HG02870 (cell line): Measurements from ENCODE around the gene FN3K.
"Not testable (repeated sequence)": the region's sequence is repeated elsewhere in the genome, so short reads cannot be mapped to it uniquely, and the experiment has no call there.

Source experiments
- ATAC-seq: cut with Tn5 transposase; IDR thresholded peaks from one replicate; pipeline ENCODE4 v1.9.1; 2021; ENCODE audit warnings: mild to moderate bottlenecking, moderate library complexity; ENCODE audit not compliant: unreplicated experiment

The FN3K gene

DNA sequence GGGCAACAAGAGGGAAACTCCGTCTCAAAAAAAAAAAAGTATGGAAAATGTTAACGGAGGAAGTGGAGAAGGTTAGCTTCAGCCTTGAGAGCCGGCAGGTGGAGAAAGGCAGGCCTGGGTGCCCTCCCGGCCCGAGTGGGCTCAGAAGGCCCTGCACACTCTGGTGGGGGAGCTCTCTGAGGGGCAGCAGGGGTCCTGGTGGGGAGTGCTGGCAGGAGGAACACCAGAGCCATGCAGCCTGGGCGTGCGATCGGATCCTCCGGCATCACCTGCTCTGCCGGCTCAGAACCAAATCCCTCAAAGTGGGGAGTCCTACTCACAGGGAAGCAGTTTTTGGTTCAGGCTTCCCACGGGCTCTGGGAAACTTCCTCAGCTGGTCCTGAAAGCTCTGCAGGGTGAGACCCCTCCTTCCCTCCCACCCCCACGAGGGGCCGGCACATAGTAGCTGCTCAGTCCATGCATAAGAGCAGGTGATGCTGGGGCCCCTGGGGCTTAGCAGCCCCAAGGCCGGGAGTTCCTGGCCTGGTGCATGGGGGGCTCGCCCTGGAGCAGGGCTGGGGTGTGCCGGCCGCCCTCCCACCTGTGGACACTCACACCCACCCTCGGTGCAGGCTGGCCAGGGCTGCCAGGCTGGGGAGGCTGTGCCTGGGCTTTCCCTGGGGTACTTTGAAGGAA lies 1.2 kb downstream of the FN3K start:
- ATAC-seq, result no peak

DNA sequence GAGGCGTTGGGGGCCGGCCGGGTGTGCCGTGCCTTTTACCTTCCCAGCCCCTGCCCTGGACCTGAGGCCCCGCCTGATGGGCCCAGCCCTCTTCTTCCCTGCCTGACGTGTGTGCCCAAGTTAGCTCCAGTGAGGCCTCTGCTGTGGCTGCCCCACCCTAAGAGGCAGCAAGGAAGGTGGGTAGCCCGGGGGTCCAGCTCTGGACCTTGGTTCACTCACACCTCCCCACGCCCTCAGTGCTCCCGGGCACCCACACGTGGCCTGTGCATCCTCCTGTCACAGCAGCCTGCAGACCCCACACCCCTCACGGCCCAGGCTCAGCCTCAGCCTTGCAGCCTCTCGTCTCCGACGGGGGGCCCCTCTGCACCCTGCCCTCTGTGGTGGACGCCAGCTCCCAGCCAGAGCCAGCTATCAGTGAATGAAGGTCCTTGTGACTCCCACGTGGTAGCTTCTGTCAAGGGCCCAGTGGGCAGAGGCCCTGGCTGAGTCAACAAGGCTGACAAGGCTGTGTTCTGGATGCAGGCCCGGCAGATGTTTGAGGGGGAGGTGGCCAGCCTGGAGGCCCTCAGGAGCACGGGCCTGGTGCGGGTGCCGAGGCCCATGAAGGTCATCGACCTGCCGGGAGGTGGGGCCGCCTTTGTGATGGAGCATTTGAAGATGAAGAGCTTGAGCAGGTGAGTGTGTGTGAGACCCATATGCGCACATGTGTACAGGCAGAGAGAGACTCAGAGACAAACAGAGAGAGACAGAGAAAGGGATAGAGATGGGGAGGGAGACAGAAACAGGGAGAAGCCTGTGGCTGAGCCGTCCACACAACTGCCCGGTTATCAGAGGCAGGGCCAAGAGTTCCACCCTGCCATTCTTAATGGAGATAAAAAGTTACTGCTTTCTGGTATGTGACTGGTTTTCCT lies 2.8 kb downstream of the FN3K start:
- ATAC-seq, result no peak

DNA sequence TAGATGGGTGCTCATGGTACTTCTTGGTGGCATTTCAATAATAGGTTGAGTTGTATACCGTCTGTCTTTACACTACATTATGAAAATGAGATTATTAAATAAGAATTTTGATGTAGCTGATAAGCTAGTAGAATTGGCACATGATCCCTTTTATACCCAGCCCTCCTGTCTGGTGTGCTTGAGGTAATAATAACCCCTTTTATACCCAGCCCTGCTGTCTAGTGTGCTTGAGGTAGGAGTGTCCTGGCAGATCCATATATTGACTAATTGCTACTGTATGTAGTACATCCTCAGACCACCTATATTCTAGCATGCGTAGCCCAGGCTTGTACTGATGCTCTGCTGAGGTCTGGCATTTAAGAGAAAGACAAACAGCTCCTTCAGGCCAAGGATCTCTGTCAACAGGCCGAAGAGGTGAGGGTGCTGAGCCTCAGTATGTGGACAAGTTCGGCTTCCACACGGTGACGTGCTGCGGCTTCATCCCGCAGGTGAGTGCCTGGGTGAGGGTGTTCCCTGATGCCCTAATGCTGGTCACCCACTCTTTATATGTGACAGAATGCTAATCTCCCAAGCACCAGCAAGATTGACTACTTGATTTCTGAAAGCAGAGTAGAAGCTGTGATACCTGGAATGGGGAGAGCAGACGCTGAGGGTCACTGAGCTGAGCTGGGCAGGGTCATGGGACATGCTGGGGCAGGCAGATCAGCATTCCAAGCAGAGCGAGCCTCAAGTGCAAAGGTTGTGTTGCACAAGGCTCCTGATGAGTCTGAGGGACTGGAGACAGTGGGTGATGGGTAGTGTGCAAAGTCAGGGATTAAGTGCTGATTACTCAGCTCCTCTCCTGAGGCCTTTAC lies 5.7 kb downstream of the FN3K start:
- no peak for ATAC-seq

DNA sequence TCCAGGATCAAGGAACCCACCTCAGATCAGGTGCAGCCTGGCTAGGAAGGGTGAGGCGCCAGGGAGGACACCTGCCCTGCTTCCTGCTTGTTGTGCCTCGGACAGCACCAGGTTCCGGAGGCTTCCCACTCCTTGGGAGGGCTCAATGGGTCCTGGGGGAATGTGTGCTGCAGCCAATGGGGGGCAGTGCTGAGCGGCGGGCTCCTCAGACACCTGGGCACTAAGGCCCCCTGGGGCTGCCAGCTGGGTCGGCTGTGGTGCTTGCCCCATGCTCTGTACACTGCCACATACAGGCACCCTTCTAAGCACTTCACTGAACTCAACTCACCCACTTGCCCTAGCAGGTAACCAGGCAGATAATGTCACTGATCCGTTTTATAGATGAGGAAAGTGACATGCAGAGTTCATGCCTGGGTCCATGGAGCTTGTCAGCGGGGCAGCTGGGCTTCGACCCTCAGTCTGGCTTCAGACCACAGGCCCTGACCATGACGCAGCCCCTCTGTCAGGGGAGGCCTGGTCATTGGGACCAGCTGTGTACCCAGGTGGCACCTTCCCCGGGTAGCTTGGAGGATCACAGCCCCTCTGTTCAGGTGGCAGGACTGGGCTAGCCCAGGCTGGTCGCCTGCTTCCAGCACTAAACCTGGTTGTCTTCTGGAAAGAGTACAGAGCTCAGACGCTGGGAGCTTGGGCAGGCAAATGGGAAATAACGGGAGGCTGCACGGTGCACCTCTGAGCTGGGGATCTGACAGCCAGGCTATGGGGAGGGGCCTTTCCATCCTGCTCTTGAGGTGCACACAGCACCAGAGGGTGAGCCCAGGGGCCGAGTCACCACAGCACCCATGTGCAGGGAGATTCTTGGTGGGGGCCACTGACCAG lies 8.2 kb downstream of the FN3K start:
- ATAC-seq, result no peak

- ATAC-seq, result not testable (repeated sequence)
Observed at GRCh38 chr17:82744736-82745135, 9.3 kb downstream of the FN3K start.

GRCh38 chr17:82745524-82745923 lies 10.1 kb downstream of the FN3K start:
- no peak for ATAC-seq

- ATAC-seq, result no peak
Observed at GRCh38 chr17:82748756-82749155, 13.3 kb downstream of the FN3K start.

DNA sequence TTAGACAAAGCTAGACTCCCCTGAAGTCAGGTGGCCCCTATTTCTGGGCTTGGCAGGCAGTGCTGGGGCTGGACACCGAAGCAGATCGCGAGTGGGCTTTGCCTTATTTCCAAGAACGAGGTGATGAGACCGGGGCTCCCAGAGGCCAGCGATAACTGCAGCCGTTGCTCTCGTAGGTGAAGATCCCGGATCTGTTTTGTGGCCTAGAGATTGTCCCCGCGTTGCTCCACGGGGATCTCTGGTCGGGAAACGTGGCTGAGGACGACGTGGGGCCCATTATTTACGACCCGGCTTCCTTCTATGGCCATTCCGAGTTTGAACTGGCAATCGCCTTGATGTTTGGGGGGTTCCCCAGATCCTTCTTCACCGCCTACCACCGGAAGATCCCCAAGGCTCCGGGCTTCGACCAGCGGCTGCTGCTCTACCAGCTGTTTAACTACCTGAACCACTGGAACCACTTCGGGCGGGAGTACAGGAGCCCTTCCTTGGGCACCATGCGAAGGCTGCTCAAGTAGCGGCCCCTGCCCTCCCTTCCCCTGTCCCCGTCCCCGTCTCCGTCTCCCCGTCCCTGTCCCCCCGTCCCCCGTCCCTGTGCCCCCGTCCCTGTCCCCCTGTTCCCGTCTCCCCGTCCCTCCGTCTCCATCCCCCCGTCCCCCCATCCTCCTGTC lies 15.0 kb downstream of the FN3K start:
- ATAC-seq, result no peak

DNA sequence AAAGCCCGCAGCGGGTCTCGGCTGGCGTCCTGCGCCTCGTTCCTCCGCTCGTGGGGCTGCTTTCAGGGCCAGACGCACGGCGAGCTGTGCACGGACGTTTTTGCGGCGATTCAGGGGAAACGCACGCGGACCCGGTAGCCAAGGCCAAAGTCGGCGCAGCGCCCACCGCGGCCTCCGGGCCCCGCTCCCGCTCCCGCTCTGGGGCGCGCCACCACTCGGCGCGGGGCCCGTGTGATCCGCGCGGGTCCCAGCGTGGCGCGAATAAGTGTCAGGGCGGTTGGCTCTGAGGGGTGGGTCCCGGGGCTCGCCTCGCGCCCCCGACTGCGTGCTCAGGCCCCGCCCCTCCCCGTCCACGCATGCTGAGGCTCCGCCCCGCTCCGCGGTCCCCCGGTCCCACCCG lies 15.8 kb downstream of the FN3K start:
- ATAC-seq, result no peak

DNA sequence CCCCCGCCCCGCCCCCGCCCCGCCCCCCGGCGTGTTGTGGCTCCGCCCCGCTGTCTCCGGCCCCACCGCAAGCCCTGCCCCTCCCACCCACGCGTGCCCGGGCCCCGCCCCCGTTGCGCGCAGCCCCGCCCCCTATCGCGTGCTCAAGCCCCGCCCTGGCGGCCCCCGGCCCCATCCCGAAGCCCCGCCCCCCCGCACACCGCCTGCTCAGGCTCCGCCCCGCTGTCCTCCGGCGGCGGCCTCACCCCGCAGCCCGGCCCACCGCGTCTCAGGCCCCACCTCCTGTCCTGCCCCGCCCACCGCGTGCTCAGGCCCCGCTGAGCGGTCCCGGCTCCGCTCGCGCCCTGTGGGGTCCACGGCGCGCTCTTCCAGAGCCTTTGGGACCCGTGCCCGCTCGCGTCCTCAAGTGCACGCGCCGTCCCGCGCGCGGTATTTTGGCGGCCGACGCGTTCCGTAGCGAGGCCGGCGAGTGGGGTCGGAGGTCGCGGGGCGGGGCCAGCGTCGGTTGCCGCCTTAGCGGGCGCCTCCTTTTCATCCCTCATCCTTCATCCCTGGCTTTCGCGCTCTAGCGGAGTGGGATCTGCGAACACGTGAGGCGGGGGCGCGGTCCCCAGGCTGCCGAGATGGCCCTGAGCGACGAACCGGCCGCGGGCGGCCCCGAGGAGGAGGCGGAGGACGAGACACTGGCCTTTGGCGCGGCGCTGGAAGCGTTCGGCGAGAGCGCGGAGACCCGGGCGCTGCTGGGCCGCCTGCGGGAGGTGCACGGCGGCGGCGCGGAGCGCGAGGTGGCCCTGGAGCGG lies 16.4 kb downstream of the FN3K start, which contains the start of gene TBCD:
TBCD (plus strand) TSS at position 495 of the 800 bp plus-strand sequence; CDS start at position 624, 129 bp downstream.
- ATAC-seq, result peak; percentile 75

DNA sequence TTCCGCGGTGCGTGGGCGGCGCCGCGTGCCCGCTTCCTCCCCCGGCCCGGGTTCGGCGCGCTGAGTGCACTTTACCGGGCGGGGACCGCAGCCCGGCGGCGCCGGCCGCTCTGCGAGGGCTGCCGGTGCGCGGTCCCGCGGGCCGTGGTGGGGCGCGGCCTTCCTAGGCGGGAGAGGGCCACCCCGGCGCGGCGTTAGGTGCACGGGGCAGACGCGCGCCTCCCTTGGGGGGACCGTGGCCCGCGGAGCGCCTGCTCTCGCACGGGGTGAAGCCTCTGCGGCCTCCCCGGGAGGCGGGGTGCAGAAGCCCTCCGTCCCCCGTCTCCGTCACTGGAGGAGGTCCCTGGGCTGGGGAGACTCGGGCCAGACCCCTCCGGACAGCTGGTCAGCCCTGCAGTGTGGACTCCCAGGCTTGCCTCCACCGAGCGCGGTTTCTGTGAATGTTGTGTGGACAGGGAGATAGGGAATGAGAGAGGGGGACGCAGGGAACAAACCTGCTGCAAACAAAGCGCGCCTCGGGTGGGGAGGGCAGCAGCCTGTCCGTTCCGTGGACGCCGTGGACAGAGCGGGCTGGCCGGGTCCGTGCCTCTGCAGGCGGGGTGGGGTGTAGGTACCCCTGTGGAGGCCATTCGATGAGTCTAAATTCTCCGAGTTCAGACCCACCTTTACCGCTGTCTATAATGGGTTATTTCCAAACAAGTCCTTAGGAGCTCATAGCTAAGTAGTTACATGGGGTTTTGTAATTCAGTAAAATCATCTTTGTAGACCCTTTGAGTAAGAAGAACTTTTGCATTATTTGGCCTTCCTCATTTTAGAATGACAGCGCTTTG lies 17.2 kb downstream of the FN3K start:
- peak; percentile 21 for ATAC-seq

- no peak for ATAC-seq
Observed at GRCh38 chr17:82753201-82753464, 17.7 kb downstream of the FN3K start.

- no peak for ATAC-seq
Observed at GRCh38 chr17:82754297-82755208, 19.1 kb downstream of the FN3K start.

- no peak for ATAC-seq
Observed at GRCh38 chr17:82756166-82756565, 20.8 kb downstream of the FN3K start.

- ATAC-seq, result no peak
Observed at GRCh38 chr17:82765371-82765770, 30.0 kb downstream of the FN3K start.

DNA sequence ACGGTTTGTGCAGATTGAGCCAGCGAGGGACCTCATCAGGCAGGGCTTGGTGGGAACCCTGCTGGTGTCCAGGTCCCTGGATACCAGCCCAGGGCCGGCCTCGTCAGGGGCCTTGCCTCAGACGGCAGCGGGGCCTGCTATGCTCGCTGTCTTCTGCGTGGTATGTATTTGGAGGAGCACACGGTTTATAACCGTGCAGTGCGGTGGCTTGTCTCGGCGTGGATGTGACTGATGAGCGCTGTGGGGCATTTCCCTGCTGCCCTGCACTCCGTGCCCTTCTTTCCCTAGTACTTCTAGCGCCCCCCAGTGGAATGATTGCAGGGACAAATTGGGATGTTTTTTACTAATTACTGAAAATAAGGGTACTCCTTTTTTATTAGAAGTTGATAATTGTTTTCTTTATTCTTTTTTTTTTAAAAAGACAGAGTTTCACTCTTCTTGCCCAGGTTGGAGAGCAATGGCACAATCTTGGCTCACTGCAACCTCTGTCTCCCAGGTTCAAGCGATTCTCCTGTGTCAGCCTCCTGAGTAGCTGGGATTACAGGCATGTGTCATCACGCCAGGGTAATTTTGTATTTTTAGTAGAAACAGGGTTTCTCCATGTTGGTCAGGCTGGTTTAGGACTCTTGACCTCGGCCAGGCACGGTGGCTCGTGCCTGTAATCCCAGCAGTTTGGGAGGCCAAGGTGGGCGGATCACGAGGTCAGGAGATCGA lies 31.8 kb downstream of the FN3K start:
- ATAC-seq, result no peak

- ATAC-seq, result no peak
Observed at GRCh38 chr17:82769041-82769440, 33.6 kb downstream of the FN3K start.
